Neural cell (in vitro differentiated cells): ENCODE results near the gene EXOC2.

Experiments
- CTCF ChIP-seq: fragments of 450-650 bp; IDR thresholded peaks from 2 replicates; pipeline ENCODE4 v1.5.1; 2014; ENCODE audit warnings: antibody characterized with exemption, mild to moderate bottlenecking, moderate library complexity; ENCODE audit not compliant: poor library complexity, severe bottlenecking
- EP300 ChIP-seq: fragments of 450-650 bp; conservative IDR thresholded peaks from 2 replicates; pipeline ENCODE4 v1.6.1; 2014; ENCODE audit warnings: antibody characterized with exemption, mild to moderate bottlenecking, moderate library complexity; ENCODE audit not compliant: poor library complexity, severe bottlenecking
- EZH2 ChIP-seq: fragments of 200-600, 300-800 bp; shearing (Covaris generic), sonication (generic); IDR thresholded peaks from 2 replicates; pipeline ENCODE4 v1.6.1; 2014; ENCODE audit warnings: antibody characterized with exemption, low read length, borderline replicate concordance, mild to moderate bottlenecking; ENCODE audit not compliant: insufficient read depth, poor library complexity, severe bottlenecking
- MXI1 ChIP-seq: fragments of 450-650 bp; conservative IDR thresholded peaks from 2 replicates; pipeline ENCODE4 v1.6.1; 2014; ENCODE audit warnings: antibody characterized with exemption, mild to moderate bottlenecking; ENCODE audit not compliant: poor library complexity, severe bottlenecking
- POLR2AphosphoS5 ChIP-seq: IDR thresholded peaks from 2 replicates; pipeline ENCODE4 v1.6.1; 2012
- RAD21 ChIP-seq: fragments of 450-650 bp; conservative IDR thresholded peaks from 2 replicates; pipeline ENCODE4 v1.6.1; 2014; ENCODE audit warnings: antibody characterized with exemption, mild to moderate bottlenecking, moderate library complexity
- SMC3 ChIP-seq: fragments of 450-650 bp; conservative IDR thresholded peaks from 2 replicates; pipeline ENCODE4 v1.6.1; 2014; ENCODE audit warnings: antibody characterized with exemption, mild to moderate bottlenecking, moderate library complexity; ENCODE audit not compliant: poor library complexity

GRCh38 chr6:709471-710056 is 16.6 kb upstream of the EXOC2 start:
- TF ChIP-seq POLR2AphosphoS5, result no peak
- TF ChIP-seq CTCF, result no peak
- TF ChIP-seq RAD21, result no peak
- no peak for TF ChIP-seq SMC3
- TF ChIP-seq EZH2, result no peak
- TF ChIP-seq MXI1, result no peak
- TF ChIP-seq EP300, result no peak
